Kidney (tissue), 14 donors: ENCODE results near the gene TMEFF1. TPM values are rescaled to one million over a fixed set of nuclear protein-coding genes. Genes with fewer than 3 reads are reported as not detected.
A peak's percentile ranks its signal among the peaks of the same experiment; 100 is the strongest.
"Not testable (repeated sequence)": the region's sequence is repeated elsewhere in the genome, so short reads cannot be mapped to it uniquely, and the experiment has no call there.

Experiments used
- DNase-seq, 5 donors: peaks; one replicate each; pipeline ENCODE4 v3.0.0-alpha.2; 2013 to 2020
- FAIRE-seq: peaks from 2 replicates; lab custom pipeline; 2012; peaks lifted over from hg19 to GRCh38; lab: Jason Lieb, UNC
- H3K27ac ChIP-seq, 2 donors: one replicate each; pipeline ENCODE4 v1.7.0; 2013; ENCODE audit warnings: low read depth in 2 of 2, low read length in 2 of 2, inconsistent platforms in 1 of 2
- H3K27me3 ChIP-seq: one replicate; pipeline ENCODE4 v1.7.1; 2013; ENCODE audit warnings: low read length, inconsistent platforms; ENCODE audit not compliant: control insufficient read depth, insufficient read depth
- H3K36me3 ChIP-seq, 3 donors: one replicate each; pipeline versions ENCODE4 v1.7.0 to v1.7.1; 2013; ENCODE audit warnings: low read length in 3 of 3, control low read depth in 1 of 3, inconsistent platforms in 1 of 3; ENCODE audit not compliant: insufficient read depth in 3 of 3, control insufficient read depth in 2 of 3
- H3K4me1 ChIP-seq, 3 donors: one replicate each; pipeline versions ENCODE4 v1.7.0 to v1.7.1; 2013; ENCODE audit warnings: low read length in 3 of 3, inconsistent platforms in 1 of 3, low read depth in 1 of 3; ENCODE audit not compliant: control insufficient read depth in 2 of 3, insufficient read depth in 2 of 3
- H3K4me3 ChIP-seq, 3 donors: one replicate each; pipeline versions ENCODE4 v1.7.0 to v1.8.1; 2013; ENCODE audit warnings: low read length in 3 of 3, control low read depth in 1 of 3, inconsistent platforms in 1 of 3
- H3K9ac ChIP-seq, 3 donors: one replicate each; pipeline versions ENCODE4 v1.7.0 to v1.7.1; 2013; ENCODE audit warnings: low read length in 3 of 3, control low read depth in 1 of 3, inconsistent platforms in 1 of 3
- H3K9me3 ChIP-seq, 3 donors: one replicate each; pipeline versions ENCODE4 v1.7.0 to v1.7.1; 2013; ENCODE audit warnings: low read length in 3 of 3, control low read depth in 1 of 3, inconsistent platforms in 1 of 3; ENCODE audit not compliant: control insufficient read depth in 2 of 3, insufficient read depth in 1 of 3
- CTCF ChIP-seq: IDR thresholded peaks from 3 replicates; pipeline ENCODE4 v1.5.1; 2012; ENCODE audit warnings: mild to moderate bottlenecking, moderate library complexity, borderline replicate concordance; ENCODE audit not compliant: insufficient read depth; ENCODE audit errors: extremely low read depth
- intact Hi-C: fragments of 100-400 bp; cut with DNase I; formaldehyde crosslinking; loops from one replicate; pipeline ENCODE4 v1.11.1; 2022
- polyA plus RNA-seq: library from polyadenylated mRNA; stranded (reverse); fragments of 350-450 nt; fragmentation: Illumina TruSeq; extraction: RNeasy Lipid Tissue Mini Kit (QIAGEN cat#74804); gene quantifications from one replicate; pipeline ENCODE4 v1.2.3, GENCODE V29; 2014; ENCODE audit warnings: low read depth, low replicate concordance; ENCODE audit not compliant: insufficient read depth
- total RNA-seq: library from RNA; stranded (reverse); fragmentation: NEBNext Ultra II Directional; extraction: Animal tissue kit (Norgen Biotek cat#: 25700); gene quantifications from one replicate; pipeline ENCODE4 v1.2.1, GENCODE V29; 2021
- donor health status: control.
- donor health status: control.
- donor health status: control.
- donor health status: control.
- donor health status: control.
- donor health status: DM: yes; HTN: yes; CAD: no.
- donor health status: Normal renal cell carcinoma (clear cell type).

TMEFF1 gene
- total and polyA plus RNA-seq, 2 donors from 2014 or later = 0.66 TPM; not detected in 1

GRCh38 chr9:100437860-100438805 is 34.8 kb upstream of the TMEFF1 start:
- H3K9ac ChIP-seq = no peak overlapping the region
- TF ChIP-seq CTCF = peak; percentile 89
- H3K9me3 ChIP-seq = no peaks in the 10 kb centered on the region
- FAIRE-seq (peak; percentile 62), DNase-seq (peak in 4 of 5 donors; percentile 58 to 85 (median 72))
- no peaks in the 10 kb centered on the region for H3K36me3 ChIP-seq
- H3K4me3 ChIP-seq = peak overlapping the region in 1 of 3 donors; percentile 9
- intact Hi-C loops = no loop called here
- no peaks in the 10 kb centered on the region for H3K27me3 ChIP-seq
- H3K4me1 ChIP-seq = no peaks in the 10 kb centered on the region
- no peak overlapping the region for H3K27ac ChIP-seq

GRCh38 chr9:100440071-100440470 is 32.9 kb upstream of the TMEFF1 start:
- no peak for TF ChIP-seq CTCF
- Histone ChIP-seq H3K27me3 (no peaks in the 10 kb centered on the region), H3K4me1 (no peaks in the 10 kb centered on the region), H3K9ac (no peak overlapping the region), H3K4me3 (no peak overlapping the region), H3K36me3 (no peaks in the 10 kb centered on the region), H3K9me3 (no peaks in the 10 kb centered on the region), H3K27ac (no peak overlapping the region)
- FAIRE-seq (no peak), DNase-seq (no peak)
- intact Hi-C loops = no loop called here

GRCh38 chr9:100440487-100440886 is 32.5 kb upstream of the TMEFF1 start:
- H3K9me3 ChIP-seq, DNase-seq, FAIRE-seq, intact Hi-C loops, H3K9ac ChIP-seq, H3K4me3 ChIP-seq, H3K27me3 ChIP-seq, H3K4me1 ChIP-seq, H3K27ac ChIP-seq, H3K36me3 ChIP-seq: not testable (repeated sequence)

GRCh38 chr9:100441911-100442361 is 31.0 kb upstream of the TMEFF1 start:
- intact Hi-C loops = no loop called here
- no peaks in the 10 kb centered on the region for H3K4me1 ChIP-seq
- peak in 1 of 5 donors; percentile 12 for DNase-seq
- no peak for FAIRE-seq
- no peaks in the 10 kb centered on the region for H3K36me3 ChIP-seq
- no peak overlapping the region for H3K9ac ChIP-seq
- TF ChIP-seq CTCF = no peak
- no peak overlapping the region for H3K27ac ChIP-seq
- no peaks in the 10 kb centered on the region for H3K27me3 ChIP-seq
- no peak overlapping the region for H3K4me3 ChIP-seq
- no peaks in the 10 kb centered on the region for H3K9me3 ChIP-seq
